ENCODE measurements around the gene ONECUT3.

DNA sequence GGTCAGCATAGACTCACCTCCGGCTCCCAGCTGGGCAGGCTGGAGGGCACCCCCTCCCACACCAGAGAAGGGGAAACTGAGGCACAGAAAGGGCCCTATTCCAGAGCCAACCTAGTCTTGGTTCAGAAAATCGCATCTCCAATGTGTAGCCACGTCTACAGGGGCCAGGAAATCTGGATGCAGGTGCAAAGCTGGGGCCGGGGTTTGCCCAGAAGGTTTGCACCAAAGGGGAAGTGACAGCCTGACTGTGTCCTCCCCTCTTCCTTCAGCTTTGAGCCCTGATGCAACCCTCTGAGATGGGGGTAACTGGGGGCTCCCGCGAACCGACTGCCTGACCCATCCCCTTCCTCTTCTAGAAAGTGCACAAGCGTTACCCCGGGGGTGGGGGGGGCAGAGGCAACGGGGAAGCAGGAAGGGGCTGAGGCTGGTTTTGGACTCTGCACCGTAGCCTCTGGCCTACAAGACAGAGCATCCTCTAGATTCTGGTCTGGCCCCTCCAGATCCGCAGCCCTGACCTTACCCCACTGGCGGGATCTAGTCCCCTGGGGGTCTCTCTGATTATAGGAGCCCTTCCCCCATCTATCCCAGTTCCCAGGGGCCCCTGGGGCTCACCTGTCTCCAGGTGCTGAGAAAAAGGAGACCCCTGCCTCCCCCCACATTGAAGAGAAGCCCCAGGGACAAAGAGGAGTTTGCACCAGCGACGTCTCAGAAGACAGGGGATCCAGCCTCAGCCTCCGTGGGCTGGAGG is 1.1 kb upstream of the ONECUT3 start:
- TF ChIP-seq, protein P1, sequence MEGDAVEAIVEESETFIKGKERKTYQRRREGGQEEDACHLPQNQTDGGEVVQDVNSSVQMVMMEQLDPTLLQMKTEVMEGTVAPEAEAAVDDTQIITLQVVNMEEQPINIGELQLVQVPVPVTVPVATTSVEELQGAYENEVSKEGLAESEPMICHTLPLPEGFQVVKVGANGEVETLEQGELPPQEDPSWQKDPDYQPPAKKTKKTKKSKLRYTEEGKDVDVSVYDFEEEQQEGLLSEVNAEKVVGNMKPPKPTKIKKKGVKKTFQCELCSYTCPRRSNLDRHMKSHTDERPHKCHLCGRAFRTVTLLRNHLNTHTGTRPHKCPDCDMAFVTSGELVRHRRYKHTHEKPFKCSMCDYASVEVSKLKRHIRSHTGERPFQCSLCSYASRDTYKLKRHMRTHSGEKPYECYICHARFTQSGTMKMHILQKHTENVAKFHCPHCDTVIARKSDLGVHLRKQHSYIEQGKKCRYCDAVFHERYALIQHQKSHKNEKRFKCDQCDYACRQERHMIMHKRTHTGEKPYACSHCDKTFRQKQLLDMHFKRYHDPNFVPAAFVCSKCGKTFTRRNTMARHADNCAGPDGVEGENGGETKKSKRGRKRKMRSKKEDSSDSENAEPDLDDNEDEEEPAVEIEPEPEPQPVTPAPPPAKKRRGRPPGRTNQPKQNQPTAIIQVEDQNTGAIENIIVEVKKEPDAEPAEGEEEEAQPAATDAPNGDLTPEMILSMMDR (IDR thresholded peaks at IDR 0.05), result no peak
- TF ChIP-seq EZH2phosphoT487 (IDR thresholded peaks at IDR 0.05; ENCODE audit: borderline replicate concordance, low read depth) (no peak), TCF12 (IDR thresholded peaks at IDR 0.05) (no peak), TEAD4 (IDR thresholded peaks at IDR 0.05; ENCODE audit: borderline replicate concordance, insufficient read depth) (no peak), POLR2AphosphoS5 (IDR thresholded peaks at IDR 0.05; ENCODE audit: low read depth, low read length) (no peak)
- TF ChIP-seq, protein P2, sequence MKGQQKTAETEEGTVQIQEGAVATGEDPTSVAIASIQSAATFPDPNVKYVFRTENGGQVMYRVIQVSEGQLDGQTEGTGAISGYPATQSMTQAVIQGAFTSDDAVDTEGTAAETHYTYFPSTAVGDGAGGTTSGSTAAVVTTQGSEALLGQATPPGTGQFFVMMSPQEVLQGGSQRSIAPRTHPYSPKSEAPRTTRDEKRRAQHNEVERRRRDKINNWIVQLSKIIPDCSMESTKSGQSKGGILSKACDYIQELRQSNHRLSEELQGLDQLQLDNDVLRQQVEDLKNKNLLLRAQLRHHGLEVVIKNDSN (IDR thresholded peaks at IDR 0.05; ENCODE audit: borderline replicate concordance, low read depth), result no peak
- TF ChIP-seq, protein P3, sequence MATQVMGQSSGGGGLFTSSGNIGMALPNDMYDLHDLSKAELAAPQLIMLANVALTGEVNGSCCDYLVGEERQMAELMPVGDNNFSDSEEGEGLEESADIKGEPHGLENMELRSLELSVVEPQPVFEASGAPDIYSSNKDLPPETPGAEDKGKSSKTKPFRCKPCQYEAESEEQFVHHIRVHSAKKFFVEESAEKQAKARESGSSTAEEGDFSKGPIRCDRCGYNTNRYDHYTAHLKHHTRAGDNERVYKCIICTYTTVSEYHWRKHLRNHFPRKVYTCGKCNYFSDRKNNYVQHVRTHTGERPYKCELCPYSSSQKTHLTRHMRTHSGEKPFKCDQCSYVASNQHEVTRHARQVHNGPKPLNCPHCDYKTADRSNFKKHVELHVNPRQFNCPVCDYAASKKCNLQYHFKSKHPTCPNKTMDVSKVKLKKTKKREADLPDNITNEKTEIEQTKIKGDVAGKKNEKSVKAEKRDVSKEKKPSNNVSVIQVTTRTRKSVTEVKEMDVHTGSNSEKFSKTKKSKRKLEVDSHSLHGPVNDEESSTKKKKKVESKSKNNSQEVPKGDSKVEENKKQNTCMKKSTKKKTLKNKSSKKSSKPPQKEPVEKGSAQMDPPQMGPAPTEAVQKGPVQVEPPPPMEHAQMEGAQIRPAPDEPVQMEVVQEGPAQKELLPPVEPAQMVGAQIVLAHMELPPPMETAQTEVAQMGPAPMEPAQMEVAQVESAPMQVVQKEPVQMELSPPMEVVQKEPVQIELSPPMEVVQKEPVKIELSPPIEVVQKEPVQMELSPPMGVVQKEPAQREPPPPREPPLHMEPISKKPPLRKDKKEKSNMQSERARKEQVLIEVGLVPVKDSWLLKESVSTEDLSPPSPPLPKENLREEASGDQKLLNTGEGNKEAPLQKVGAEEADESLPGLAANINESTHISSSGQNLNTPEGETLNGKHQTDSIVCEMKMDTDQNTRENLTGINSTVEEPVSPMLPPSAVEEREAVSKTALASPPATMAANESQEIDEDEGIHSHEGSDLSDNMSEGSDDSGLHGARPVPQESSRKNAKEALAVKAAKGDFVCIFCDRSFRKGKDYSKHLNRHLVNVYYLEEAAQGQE (IDR thresholded peaks at IDR 0.05; ENCODE audit: low read depth, low read length), result no peak
